GM12891 (cell line): Measurements from ENCODE around the gene PXDN.
"Not testable (repeated sequence)": the region's sequence is repeated elsewhere in the genome, so short reads cannot be mapped to it uniquely, and the experiment has no call there.

Experiments
- DNase-seq: peaks from one replicate; pipeline ENCODE4 v3.0.0; 2011; ENCODE audit warnings: low spot score; ENCODE audit not compliant: insufficient read length
- FAIRE-seq: peaks from 2 replicates; lab custom pipeline; 2011; peaks lifted over from hg19 to GRCh38; lab: Jason Lieb, UNC
- PAX5 ChIP-seq: IDR thresholded peaks from 2 replicates; pipeline ENCODE4 v1.6.1; 2011; ENCODE audit warnings: low read length, moderate library complexity, mild to moderate bottlenecking; ENCODE audit not compliant: insufficient read depth, severe bottlenecking
- POLR2A ChIP-seq: IDR thresholded peaks from 2 replicates; pipeline ENCODE4 v1.6.1; 2011; ENCODE audit warnings: low read depth, low read length, control low read depth
- POLR2AphosphoS5 ChIP-seq: IDR thresholded peaks from 2 replicates; pipeline ENCODE4 v1.6.1; 2011; ENCODE audit warnings: low read depth, low read length, control low read depth
- POU2F2 ChIP-seq: IDR thresholded peaks from 2 replicates; pipeline ENCODE4 v1.6.1; 2011; ENCODE audit warnings: low read depth, mild to moderate bottlenecking, control low read depth, low read length, moderate library complexity
- SPI1 ChIP-seq: IDR thresholded peaks from 2 replicates; pipeline ENCODE4 v1.6.1; 2011; ENCODE audit warnings: low read depth, low read length, control low read depth
- TAF1 ChIP-seq: IDR thresholded peaks from 2 replicates; pipeline ENCODE4 v1.6.1; 2011; ENCODE audit warnings: low read depth, low read length, control low read depth

Gene PXDN

GRCh38 chr2:1685078-1685956, 59.0 kb downstream of the PXDN start:
- FAIRE-seq, result no peak
- no peak for DNase-seq
- TF ChIP-seq POU2F2, result no peak
- TF ChIP-seq TAF1, result no peak
- TF ChIP-seq SPI1, result no peak
- TF ChIP-seq POLR2AphosphoS5, result no peak
- TF ChIP-seq POLR2A, result no peak
- TF ChIP-seq PAX5, result no peak

DNA sequence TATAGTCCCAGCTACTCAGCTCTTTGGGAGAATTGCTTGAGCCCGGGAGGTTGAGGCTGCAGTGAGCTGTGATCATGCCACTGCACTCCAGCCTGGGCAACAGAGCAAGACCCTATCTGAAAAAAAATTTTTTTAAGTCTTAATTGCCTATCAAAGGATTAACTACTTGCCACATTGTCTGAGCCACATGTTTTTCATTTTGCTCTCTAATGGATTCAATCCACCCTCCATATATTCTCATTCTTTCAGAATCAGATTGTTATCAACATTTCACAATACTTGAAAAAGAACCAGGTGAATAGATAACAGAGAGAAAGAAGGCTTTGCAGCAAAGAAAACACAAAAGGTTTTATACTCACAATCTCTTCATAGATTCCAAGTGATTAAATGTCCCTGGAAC, 61.0 kb downstream of the PXDN start:
- no peak for TF ChIP-seq POLR2AphosphoS5
- TF ChIP-seq SPI1, result no peak
- TF ChIP-seq TAF1, result no peak
- no peak for TF ChIP-seq POLR2A
- TF ChIP-seq PAX5, result no peak
- TF ChIP-seq POU2F2, result no peak

DNA sequence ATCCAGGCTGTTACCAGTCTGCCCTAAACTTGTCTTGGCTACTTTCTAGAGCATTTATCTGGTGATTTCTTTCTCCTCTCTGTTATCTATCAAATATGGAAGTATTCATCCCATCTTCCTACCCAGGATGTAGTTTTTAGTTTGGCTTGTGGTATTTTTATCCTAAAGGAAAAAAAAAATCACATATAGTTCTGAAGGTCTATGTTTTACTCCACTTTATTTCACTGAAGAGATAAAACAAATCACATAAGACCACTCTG, 62.2 kb downstream of the PXDN start:
- no peak for FAIRE-seq
- DNase-seq, result no peak
- TF ChIP-seq POLR2AphosphoS5 (no peak), PAX5 (no peak), POLR2A (no peak), POU2F2 (no peak), SPI1 (no peak), TAF1 (no peak)

More for the DNA sequence above, 61.0 kb downstream of the PXDN start:
- DNase-seq (no peak), FAIRE-seq (no peak)

DNA sequence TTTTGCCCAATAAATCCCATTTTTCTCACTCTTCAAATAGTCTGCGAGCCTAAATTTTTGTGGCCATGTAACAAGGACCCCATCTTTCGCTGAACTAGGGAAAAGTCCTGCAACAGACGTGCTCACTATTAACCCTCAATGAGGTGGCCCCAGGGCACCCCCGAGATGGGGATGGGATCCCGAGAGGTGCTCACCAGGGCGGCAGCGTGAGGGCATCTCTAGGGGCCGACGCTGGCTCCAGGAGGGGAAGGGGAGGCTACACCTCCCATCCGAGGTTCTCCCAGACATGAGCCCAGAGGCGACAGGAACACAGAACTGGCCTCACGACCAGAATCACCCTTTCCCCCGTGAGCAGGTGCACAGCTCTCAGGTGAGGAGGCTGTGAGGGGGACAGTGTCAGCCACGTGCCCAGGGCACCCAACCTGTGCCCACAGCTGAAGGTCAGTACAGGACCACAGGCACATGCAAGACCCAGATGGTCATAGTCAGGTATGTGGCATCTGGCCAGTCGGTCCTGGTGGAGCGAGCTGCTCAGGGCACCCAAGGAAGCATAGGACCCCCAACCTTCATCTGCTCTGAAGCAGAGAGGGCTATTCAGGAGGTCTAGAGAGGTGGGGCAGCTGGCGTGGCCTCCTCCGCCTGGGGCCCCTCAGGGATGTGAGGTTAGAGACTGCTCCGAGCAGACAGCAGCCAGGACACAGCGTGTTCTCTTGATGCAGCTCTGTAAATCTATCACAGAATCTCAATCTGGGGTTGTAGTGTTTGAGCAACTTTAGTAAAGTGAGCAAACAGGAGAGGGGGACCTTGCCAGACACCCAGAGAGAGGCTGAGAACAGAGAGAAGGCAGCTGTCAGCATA, 62.8 kb downstream of the PXDN start:
- no peak for FAIRE-seq
- DNase-seq, result no peak
- no peak for TF ChIP-seq PAX5
- TF ChIP-seq POLR2AphosphoS5, result no peak
- no peak for TF ChIP-seq TAF1
- TF ChIP-seq POU2F2, result no peak
- TF ChIP-seq SPI1, result no peak
- TF ChIP-seq POLR2A, result no peak

- FAIRE-seq, result no peak
- no peak for DNase-seq
- TF ChIP-seq POU2F2, result no peak
- no peak for TF ChIP-seq POLR2A
- no peak for TF ChIP-seq POLR2AphosphoS5
- TF ChIP-seq TAF1, result no peak
- TF ChIP-seq PAX5, result no peak
- no peak for TF ChIP-seq SPI1
These were observed 63.3 kb downstream of the PXDN start for GRCh38 chr2:1681017-1681318.

- DNase-seq (no peak), FAIRE-seq (no peak)
- TF ChIP-seq SPI1, result no peak
- TF ChIP-seq POLR2AphosphoS5, result no peak
- no peak for TF ChIP-seq POLR2A
- TF ChIP-seq POU2F2, result no peak
- TF ChIP-seq TAF1, result no peak
- no peak for TF ChIP-seq PAX5
These were observed 63.9 kb downstream of the PXDN start for GRCh38 chr2:1680222-1681016.

DNA sequence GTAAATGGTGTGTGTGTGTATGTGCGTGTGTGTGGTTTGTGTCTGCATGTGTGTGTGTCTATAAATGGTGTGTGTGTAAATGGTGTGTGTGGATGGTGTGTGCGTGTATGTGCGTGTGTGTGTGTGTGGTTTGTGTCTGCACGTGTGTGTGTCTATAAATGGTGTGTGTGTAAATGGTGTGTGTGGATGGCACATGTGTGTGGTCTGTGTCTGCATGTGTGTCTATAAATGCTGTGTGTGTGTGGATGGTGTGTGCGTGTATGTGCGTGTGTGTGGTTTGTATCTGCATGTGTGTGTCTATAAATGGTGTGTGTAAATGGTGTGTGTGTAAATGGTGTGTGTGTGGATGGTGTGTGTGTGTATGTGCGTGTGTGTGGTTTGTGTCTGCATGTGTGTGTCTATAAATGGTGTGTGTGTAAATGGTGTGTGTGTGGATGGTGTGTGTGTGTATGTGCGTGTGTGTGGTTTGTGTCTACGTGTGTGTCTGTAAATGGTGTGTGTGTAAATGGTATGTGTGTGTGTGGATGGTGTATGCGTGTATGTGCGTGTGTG, 64.8 kb downstream of the PXDN start:
- not testable (repeated sequence) for FAIRE-seq, DNase-seq

DNA sequence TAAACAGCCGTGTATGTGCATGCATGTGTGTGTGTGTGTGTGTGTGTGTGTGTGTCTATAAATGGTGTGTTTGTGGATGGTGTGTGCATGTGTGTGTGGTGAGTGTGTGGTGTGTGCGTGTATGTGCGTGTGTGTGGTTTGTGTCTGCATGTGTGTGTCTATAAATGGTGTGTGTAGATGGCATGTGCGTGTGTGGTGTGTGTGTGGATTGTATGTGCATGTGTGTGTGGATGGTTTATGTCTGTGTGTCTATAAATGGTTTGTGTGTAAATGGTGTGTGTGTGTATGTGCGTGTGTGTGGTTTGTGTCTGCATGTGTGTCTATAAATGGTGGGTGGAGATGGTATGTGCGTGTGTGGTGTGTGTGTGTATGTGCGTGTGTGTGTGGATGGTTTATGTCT, 65.2 kb downstream of the PXDN start:
- not testable (repeated sequence) for DNase-seq, FAIRE-seq

GRCh38 chr2:1678609-1679008, 65.7 kb downstream of the PXDN start:
- TF ChIP-seq PAX5 (no peak), POLR2A (no peak), POLR2AphosphoS5 (no peak), SPI1 (no peak), TAF1 (no peak), POU2F2 (no peak)
- DNase-seq (no peak), FAIRE-seq (no peak)

- no peak for TF ChIP-seq POLR2AphosphoS5
- no peak for TF ChIP-seq POLR2A
- TF ChIP-seq SPI1, result no peak
- no peak for TF ChIP-seq POU2F2
- TF ChIP-seq PAX5, result no peak
- no peak for TF ChIP-seq TAF1
- FAIRE-seq (no peak), DNase-seq (no peak)
These were observed 66.5 kb downstream of the PXDN start for GRCh38 chr2:1677821-1678165.
